Measurements from ENCODE around the gene IDUA. TPM values are rescaled to one million over a fixed set of nuclear protein-coding genes. Genes with fewer than 3 reads are reported as not detected.
A peak's percentile ranks its signal among the peaks of the same experiment; 100 is the strongest.

The IDUA gene
- total RNA-seq, 8 experiments from 2014 or later = 0.88 to 17.4 (median 5.0) TPM

DNA sequence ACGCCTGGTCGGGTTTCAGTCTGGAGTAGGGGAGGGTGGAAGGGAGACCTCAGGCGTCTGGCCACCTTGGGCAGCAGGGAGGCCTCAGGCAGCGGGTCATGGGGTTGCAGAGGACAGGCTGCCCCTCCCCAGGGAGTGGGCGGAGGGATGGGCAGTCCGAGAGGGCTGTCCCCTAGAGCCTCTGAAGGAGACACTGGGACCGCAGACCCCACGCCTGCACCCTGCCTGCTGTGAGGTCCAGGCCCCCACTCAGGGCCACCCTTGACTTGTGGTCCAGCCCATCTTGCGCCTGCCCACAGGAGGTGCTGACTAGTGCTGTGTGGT is 41.0 kb downstream of the IDUA start:
- peaks cover 27% of the 10 kb centered on the region in 2 donors for H3K4me1 ChIP-seq (replicated peaks in 1 of 2)
- in situ Hi-C loops (cut with MboI; ENCODE audit: low pct_unique_long_range_greater_than_20kb in 2 of 9, low sequenced_read_pairs in 9 of 9, unreplicated experiment in 9 of 9) = no loop called here
- H3K4me3 ChIP-seq = no peak overlapping the region
- no peak overlapping the region for H3K27ac ChIP-seq
- 40 to 50% methylated on average over 2 to 3 of the region's 9 CpGs; no CpG with 5 or more reads in 8 of the 10 experiments for WGBS, 10 experiments
- ATAC-seq (replicated peaks in 6 of 8) = peak in 5 of 8 experiments; percentile 4 to 44 (median 22)

DNA sequence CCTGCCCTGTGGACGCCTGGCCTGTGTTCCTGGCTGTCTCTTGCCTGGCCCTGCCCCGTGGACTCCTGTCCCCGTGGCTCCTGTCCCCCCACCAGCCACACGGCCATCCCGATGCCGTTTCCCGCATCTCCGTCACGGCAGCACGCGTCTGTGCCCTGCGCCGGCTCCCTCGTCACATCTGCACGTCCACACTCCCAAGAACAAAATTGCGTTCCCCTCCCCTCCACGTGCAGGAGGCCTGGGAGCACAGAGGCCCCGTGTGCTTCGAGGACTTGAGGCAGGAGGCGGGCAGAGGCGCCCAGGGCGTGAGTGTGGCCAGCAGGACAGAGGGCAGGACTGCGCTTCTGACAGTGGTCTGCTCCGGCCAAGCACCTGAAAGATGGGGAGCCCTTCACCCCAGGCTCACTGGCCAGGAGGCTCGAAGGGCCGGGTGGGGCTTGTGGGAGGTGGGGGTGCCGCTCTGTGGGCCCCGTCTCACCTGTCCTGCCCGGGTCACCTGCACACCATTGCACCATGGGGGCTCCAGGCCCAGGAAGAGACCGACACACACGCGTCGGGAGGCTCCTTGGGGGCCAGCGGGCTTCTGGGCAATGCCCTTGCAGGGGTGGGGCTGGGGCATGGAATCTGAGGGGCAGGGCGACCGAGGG is 41.9 kb downstream of the IDUA start:
- no CpG with 5 or more reads among the region's 36 CpGs for WGBS, 10 experiments
- in situ Hi-C loops (cut with MboI; ENCODE audit: low pct_unique_long_range_greater_than_20kb in 2 of 9, low sequenced_read_pairs in 9 of 9, unreplicated experiment in 9 of 9) = no loop called here
- H3K4me1 ChIP-seq (replicated peaks in 1 of 2) = peaks cover 27 to 29% of the 10 kb centered on the region in 2 donors
- no peak for ATAC-seq (replicated peaks in 6 of 8)
- H3K27ac ChIP-seq = no peak overlapping the region
- no peak overlapping the region for H3K4me3 ChIP-seq

DNA sequence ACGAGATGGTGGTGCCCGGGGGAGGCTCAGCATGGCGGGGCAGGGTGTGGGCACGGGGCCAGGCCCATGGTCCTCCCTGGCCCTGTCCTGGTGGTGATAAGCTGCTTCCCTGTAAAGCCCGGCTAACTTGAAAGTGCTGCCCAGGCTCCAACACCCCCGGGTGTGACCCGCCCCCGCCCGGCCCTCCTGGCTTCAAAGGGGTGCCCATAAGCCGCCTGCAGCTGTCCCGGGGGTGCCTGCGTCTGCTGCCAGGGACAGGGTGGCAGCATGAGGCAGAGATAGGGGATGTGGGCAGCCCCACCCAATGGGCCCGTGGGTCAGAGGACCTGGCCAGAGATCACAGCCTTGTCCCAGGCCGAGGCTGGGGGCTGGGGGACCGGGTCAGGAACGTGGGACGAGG is 42.7 kb downstream of the IDUA start:
- no peak overlapping the region for H3K4me3 ChIP-seq
- H3K4me1 ChIP-seq (replicated peaks in 1 of 2) = peaks cover 30 to 32% of the 10 kb centered on the region in 2 donors
- 100% methylated on average over 3 of the region's 17 CpGs; no CpG with 5 or more reads in 9 of the 10 experiments for WGBS, 10 experiments
- peak in 1 of 8 experiments; percentile 0 for ATAC-seq (replicated peaks in 6 of 8)
- H3K27ac ChIP-seq = no peak overlapping the region
- in situ Hi-C loops (cut with MboI; ENCODE audit: low pct_unique_long_range_greater_than_20kb in 2 of 9, low sequenced_read_pairs in 9 of 9, unreplicated experiment in 9 of 9) = no loop called here

DNA sequence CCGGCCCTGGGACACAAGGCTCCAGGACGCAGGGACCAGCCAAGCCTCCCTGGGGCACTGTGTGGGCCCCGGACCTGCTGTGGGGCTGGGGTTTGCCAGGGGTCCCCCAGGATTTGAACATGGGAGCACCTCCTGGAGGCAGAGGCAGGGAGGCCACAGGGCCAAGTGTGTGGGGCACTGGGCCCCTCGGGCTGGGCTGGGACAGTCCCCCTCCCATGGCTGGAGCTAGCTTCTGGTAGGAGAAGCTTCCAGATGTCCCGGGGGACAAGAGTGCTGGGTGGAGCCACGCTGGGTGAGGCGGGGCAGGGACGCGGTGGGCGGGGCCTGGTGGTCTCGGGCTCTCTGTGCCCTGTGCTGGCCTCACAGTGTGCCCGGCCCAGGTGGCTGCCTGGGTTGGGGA is 43.2 kb downstream of the IDUA start:
- peak overlapping the region in 1 of 2 donors; percentile 18 for H3K27ac ChIP-seq
- H3K4me1 ChIP-seq (replicated peaks in 1 of 2) = peaks cover 30 to 32% of the 10 kb centered on the region in 2 donors
- peak in 7 of 8 experiments; percentile 4 to 71 (median 61) for ATAC-seq (replicated peaks in 6 of 8)
- in situ Hi-C loops (cut with MboI; ENCODE audit: low pct_unique_long_range_greater_than_20kb in 2 of 9, low sequenced_read_pairs in 9 of 9, unreplicated experiment in 9 of 9) = no loop called here
- WGBS, 10 experiments = no CpG with 5 or more reads among the region's 12 CpGs
- H3K4me3 ChIP-seq = no peak overlapping the region

DNA sequence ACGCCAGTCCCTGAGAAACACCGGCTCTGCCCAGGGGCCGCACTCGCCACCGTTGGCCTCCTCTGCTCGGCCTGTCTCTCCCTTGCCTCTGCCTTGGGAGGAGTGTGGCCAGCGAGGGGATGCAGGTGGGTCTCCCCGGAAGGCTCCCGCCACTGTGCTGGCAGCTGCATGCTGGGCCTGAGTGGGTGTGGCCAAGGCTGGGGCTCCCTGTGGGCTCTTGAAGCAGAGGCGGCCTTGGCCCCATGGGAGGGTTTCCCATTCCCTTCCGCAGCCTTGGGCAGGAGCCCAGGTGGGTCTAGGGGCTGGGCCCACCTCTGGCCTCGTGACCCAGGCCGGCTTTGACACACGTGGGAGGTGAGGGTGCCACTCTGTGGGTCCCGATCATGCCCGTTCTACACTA is 43.7 kb downstream of the IDUA start:
- Histone ChIP-seq H3K4me1 (replicated peaks in 1 of 2) (peaks cover 32% of the 10 kb centered on the region in 2 donors), H3K4me3 (no peak overlapping the region), H3K27ac (peak overlapping the region in 1 of 2 donors; percentile 18)
- in situ Hi-C loops (cut with MboI; ENCODE audit: low pct_unique_long_range_greater_than_20kb in 2 of 9, low sequenced_read_pairs in 9 of 9, unreplicated experiment in 9 of 9) = no loop called here
- ATAC-seq (replicated peaks in 6 of 8) = peak in 6 of 8 experiments; percentile 17 to 65 (median 56)
- no CpG with 5 or more reads among the region's 16 CpGs for WGBS, 10 experiments

DNA sequence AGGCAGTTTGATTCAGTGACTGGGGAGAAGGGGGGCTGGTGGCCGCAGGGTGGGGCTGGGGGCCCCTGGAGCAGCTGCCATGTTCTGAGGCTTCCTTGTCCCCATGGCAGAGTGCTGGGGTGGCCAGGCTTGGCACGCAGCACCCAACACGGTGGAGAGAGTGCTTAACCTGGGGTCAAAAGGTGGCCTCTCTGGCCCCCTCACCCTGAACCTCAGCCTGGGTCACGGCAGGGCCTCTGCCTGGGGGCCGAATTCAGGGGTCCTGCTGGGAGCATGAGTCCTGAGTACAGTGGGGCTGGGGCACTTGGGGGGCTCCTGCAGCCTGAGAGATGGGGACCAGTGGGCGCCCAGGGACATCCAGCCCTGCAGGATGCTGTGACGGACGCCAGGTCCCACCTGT is 44.5 kb downstream of the IDUA start:
- Histone ChIP-seq H3K4me1 (replicated peaks in 1 of 2) (peaks cover 31 to 39% of the 10 kb centered on the region in 2 donors), H3K4me3 (no peak overlapping the region), H3K27ac (no peak overlapping the region)
- ATAC-seq (replicated peaks in 6 of 8) = no peak
- 100% methylated on average over 1 of the region's 8 CpGs; no CpG with 5 or more reads in 9 of the 10 experiments for WGBS, 10 experiments
- in situ Hi-C loops (cut with MboI; ENCODE audit: low pct_unique_long_range_greater_than_20kb in 2 of 9, low sequenced_read_pairs in 9 of 9, unreplicated experiment in 9 of 9) = no loop called here

DNA sequence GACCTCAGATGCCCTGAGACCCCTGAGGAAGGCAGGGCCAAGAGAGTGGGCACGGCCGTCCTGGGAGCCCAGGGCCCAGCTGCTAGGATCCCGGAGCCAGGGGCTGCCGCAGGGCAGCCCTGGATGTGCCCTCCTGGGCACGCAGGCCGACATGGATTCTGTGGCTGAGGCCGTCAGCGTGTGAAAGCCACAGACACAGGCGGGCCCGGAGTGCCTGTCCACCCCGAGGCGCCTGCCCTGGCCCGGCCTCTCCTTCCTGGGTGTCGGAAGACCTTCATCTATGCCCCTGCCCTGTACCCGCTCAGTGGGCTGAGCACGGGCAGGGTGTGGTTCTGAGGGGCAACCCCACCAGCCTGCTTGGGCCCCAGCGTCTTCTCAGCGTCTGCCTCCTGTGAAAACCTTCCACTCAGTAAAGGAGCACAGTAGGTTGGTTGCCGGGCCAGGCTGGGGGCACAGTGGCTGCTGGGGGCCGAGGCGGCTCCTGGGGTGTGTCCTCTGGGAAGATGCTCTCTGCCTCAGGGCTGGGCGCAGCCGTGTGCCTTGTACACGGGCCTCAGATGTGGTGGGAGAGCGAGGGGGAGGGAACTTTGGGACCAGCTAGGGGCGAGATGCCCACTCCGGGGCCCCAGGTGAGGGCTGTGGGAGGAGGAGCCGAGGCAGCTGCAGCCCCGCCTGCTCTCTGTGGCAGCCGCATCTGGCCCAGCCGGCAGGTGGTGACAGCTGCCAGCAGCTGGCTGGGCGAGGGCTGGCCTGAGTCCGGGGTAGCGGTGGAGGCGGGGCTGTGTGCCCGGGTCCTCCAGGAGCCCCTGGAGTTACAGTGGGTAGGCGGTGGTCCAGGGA is 45.3 kb downstream of the IDUA start:
- Histone ChIP-seq H3K27ac (no peak overlapping the region), H3K4me1 (replicated peaks in 1 of 2) (peaks cover 33 to 45% of the 10 kb centered on the region in 2 donors), H3K4me3 (no peak overlapping the region)
- 40 to 87% (median 69%) methylated on average over 1 to 16 of the region's 37 CpGs; no CpG with 5 or more reads in 6 of the 10 experiments for WGBS, 10 experiments
- in situ Hi-C loops (cut with MboI; ENCODE audit: low pct_unique_long_range_greater_than_20kb in 2 of 9, low sequenced_read_pairs in 9 of 9, unreplicated experiment in 9 of 9) = no loop called here
- ATAC-seq (replicated peaks in 6 of 8) = no peak

DNA sequence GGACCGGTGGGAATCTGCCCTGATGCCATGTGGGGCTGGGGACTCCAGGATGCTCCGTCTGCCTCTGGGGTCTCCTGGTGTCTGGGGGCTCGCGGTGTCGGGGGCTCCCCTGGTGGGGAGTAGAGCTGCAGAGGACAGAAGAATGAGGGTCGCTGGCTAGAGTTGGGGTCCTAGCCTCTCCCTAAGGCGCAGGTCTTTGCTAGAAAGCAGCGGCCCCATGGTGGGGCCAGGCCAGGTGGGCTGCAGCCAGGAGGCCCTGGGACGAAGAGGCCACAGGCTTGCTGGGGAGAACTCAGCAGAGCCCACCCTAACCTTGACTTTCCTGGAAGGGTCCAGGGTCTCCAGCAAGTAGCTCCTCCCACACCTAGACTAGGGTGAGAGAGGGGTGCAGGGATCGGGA is 46.0 kb downstream of the IDUA start:
- no peak overlapping the region for H3K4me3 ChIP-seq
- WGBS, 10 experiments = 64 to 90% (median 88%) methylated on average over 1 to 6 of the region's 10 CpGs; no CpG with 5 or more reads in 5 of the 10 experiments
- H3K4me1 ChIP-seq (replicated peaks in 1 of 2) = peaks cover 29 to 43% of the 10 kb centered on the region in 2 donors
- H3K27ac ChIP-seq = no peak overlapping the region
- in situ Hi-C loops (cut with MboI; ENCODE audit: low pct_unique_long_range_greater_than_20kb in 2 of 9, low sequenced_read_pairs in 9 of 9, unreplicated experiment in 9 of 9) = no loop called here
- no peak for ATAC-seq (replicated peaks in 6 of 8)

DNA sequence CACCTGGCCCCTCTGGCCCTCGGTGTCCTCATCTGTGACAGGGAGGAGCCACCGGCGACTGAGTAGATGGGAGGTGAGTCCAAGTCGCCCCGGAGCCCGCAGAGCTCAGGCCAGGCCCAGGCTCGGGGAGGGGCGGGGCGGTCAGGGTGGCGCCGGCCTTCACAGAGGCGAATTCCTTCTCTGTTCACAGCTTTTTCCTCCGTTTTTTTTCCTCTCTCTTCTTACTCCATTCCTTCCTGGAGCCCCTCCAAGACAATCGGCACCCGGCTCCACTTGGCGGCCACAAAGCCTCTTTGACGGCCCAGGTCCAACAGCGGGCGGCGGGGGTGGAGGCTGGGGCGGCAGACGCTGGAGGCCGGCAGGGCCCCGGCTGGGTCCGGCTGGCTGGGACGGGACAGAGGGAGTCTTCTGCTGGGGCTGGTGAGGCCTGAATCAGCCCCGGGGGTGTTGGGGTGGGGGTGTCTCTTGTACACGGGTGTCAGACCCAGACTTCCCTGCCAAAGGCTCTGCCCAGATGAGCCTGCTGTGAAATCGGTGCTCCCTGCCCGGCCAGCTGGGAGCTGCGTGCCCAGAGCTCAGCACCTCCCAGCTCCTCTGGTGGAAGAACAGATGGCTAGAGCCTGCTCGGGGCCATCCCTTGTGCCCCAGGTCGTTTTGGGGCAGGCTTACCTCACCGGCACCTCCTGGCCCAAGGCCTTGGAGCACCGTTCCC is 47.2 kb downstream of the IDUA start:
- peak in 3 of 8 experiments; percentile 7 to 69 (median 66) for ATAC-seq (replicated peaks in 6 of 8)
- in situ Hi-C loops (cut with MboI; ENCODE audit: low pct_unique_long_range_greater_than_20kb in 2 of 9, low sequenced_read_pairs in 9 of 9, unreplicated experiment in 9 of 9) = no loop called here
- Histone ChIP-seq H3K27ac (no peak overlapping the region), H3K4me1 (replicated peaks in 1 of 2) (peaks cover 33 to 49% of the 10 kb centered on the region in 2 donors), H3K4me3 (no peak overlapping the region)
- 12 to 100% (median 71%) methylated on average over 1 to 6 of the region's 35 CpGs; no CpG with 5 or more reads in 4 of the 10 experiments for WGBS, 10 experiments

DNA sequence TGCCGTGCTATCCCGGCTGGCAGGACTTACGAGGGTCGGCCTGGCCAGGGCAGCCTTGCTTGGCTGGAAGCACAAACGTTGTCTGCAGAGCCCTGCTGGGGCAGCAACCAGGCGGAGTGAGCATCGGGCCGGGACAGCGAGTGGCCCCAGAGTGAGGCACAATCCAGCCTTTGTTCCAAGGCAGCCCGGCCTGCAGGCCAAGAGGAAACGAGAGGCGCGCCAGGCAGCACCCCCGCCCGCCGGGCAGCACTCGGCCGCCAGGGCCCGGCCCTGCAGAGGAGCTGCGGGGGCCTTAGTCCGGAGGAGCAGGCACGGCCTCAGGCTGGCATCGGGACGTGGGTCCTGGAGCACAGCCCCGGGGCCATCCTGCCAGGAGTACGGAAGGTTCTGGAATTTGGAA is 48.7 kb downstream of the IDUA start:
- no peak overlapping the region for H3K27ac ChIP-seq
- H3K4me1 ChIP-seq (replicated peaks in 1 of 2) = peaks cover 30 to 53% of the 10 kb centered on the region in 2 donors
- H3K4me3 ChIP-seq = no peak overlapping the region
- WGBS, 10 experiments = 60% methylated on average over 3 of the region's 26 CpGs; no CpG with 5 or more reads in 9 of the 10 experiments
- peak in 6 of 8 experiments; percentile 2 to 35 (median 12) for ATAC-seq (replicated peaks in 6 of 8)
- in situ Hi-C loops (cut with MboI; ENCODE audit: low pct_unique_long_range_greater_than_20kb in 2 of 9, low sequenced_read_pairs in 9 of 9, unreplicated experiment in 9 of 9) = no loop called here

DNA sequence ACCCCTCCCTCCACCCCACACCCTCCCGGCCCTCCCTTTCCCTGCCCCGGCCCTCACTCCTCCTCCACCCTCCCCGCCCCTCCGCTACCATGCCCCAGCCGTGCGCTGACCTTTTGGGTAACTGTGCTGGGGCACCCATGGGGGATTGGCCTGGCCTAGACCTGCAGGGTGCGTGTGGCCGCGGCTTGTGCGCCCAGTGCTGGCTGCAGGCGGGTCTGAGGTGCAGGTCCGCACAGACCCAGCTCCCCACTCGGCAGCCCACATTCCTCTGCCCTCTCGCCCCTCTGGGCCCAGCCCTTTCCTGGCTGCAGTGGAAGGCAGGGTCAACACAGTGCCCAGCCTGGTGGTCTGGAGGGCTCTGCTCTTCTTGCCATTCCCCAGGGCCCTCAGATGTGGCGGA is 49.3 kb downstream of the IDUA start:
- Histone ChIP-seq H3K4me1 (replicated peaks in 1 of 2) (peaks cover 33 to 53% of the 10 kb centered on the region in 2 donors), H3K27ac (no peak overlapping the region), H3K4me3 (no peak overlapping the region)
- ATAC-seq (replicated peaks in 6 of 8) = peak in 2 of 8 experiments; percentile 0 to 7
- in situ Hi-C loops (cut with MboI; ENCODE audit: low pct_unique_long_range_greater_than_20kb in 2 of 9, low sequenced_read_pairs in 9 of 9, unreplicated experiment in 9 of 9) = no loop called here
- WGBS, 10 experiments = 93 to 100% methylated on average over 2 to 3 of the region's 15 CpGs; no CpG with 5 or more reads in 8 of the 10 experiments

DNA sequence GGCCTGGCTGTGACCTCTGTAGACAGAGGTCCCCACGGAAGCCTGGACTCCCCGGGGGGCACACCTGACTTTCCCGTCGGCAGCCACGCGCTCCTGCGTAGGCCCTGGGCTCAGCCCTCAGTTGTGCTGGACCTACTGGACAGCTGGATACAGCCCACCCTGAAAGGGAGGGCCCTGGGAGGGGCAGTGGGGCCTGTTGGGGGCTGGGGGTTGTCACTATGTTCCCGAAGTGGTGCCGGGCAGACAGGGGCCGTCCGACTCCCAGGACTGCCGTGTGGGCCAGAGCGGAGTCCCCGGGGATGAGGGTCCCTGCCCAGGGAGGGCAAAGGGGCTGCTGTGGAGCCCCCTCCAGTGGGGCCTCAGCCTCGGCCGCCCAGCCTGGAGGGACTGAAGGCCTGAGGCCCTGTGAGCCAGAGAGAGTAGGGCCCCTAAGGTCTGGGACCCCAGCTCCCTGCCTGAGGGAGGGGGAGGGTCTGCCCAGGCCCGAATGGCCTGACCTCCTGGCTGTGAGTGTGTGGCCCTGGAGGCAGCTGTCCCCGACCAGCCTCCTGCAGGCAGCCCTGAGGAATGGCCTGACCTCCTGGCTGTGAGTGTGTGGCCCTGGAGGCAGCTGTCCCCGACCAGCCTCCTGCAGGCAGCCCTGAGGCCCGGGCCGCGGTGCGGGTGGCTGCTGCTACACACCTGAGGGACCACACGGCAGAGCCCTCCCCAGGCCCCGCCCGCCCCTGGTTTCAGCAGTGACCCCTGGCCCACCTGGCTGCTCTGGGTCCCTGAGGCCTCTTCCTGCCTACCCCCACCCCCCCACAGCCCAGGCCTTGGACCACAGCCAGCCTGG is 50.3 kb downstream of the IDUA start:
- no CpG with 5 or more reads among the region's 26 CpGs for WGBS, 10 experiments
- Histone ChIP-seq H3K4me3 (no peak overlapping the region), H3K27ac (no peak overlapping the region), H3K4me1 (replicated peaks in 1 of 2) (peaks cover 37 to 63% of the 10 kb centered on the region in 2 donors)
- ATAC-seq (replicated peaks in 6 of 8) = no peak
- in situ Hi-C loops (cut with MboI; ENCODE audit: low pct_unique_long_range_greater_than_20kb in 2 of 9, low sequenced_read_pairs in 9 of 9, unreplicated experiment in 9 of 9) = no loop called here

All from motor neuron (in vitro differentiated cells).